Endothelial cell of umbilical vein (primary cell): ENCODE data around the gene IL34. TPM values are rescaled to one million over a fixed set of nuclear protein-coding genes. Genes with fewer than 3 reads are reported as not detected.

Experiments used
- BruUV-seq: library from RNA; stranded (reverse); fragments of 400-500 nt; replicated peaks from 2 replicates; lab custom pipeline; 2021; lab: Mats Ljungman, UMichigan
- CTCF ChIA-PET: fragments of 300-600, 350-600 bp; sonication (Branson Sonifier 250); formaldehyde crosslinking; loops from one replicate; lab custom pipeline; 2021; ENCODE audit warnings: antibody characterized with exemption, inconsistent platforms; lab: Charles Lee
- POLR2A ChIA-PET: fragments of 300-600, 350-600 bp; sonication (Branson Sonifier 250); formaldehyde crosslinking; loops from one replicate; lab custom pipeline; 2021; ENCODE audit warnings: antibody characterized with exemption, inconsistent platforms; lab: Charles Lee
- DNase-seq: peaks from one replicate; pipeline ENCODE4 v3.0.0-alpha.2; 2011; ENCODE audit warnings: low read depth, low spot score
- FAIRE-seq: peaks from 2 replicates; lab custom pipeline; 2011; peaks lifted over from hg19 to GRCh38; lab: Jason Lieb, UNC
- H2AFZ ChIP-seq: 2 replicates; pipeline ENCODE4 v1.6.0; 2012; ENCODE audit warnings: low read depth, low read length, control low read depth, inconsistent platforms
- H3K27ac ChIP-seq: 2 replicates; pipeline ENCODE4 v1.5.1; 2011; ENCODE audit warnings: low read depth, mild to moderate bottlenecking, control low read depth, low read length, moderate library complexity; ENCODE audit not compliant: insufficient read depth
- H3K27me3 ChIP-seq, 2 experiments: 2 replicates each; pipeline versions ENCODE4 v1.6.0 to v1.6.1; 2011; ENCODE audit warnings: low read length in 2 of 2, mixed read lengths in 1 of 2; ENCODE audit not compliant: control insufficient read depth in 2 of 2, insufficient read depth in 2 of 2
- H3K36me3 ChIP-seq, 2 experiments: 2 replicates in 1 of 2; 3 replicates in 1 of 2; pipeline ENCODE4 v1.5.1; 2011; ENCODE audit warnings: low read length in 2 of 2, mild to moderate bottlenecking in 1 of 2, moderate library complexity in 1 of 2; ENCODE audit not compliant: control insufficient read depth in 2 of 2, insufficient read depth in 2 of 2; ENCODE audit errors: extremely low read depth in 1 of 2
- H3K4me1 ChIP-seq: 3 replicates; pipeline ENCODE4 v1.5.1; 2011; ENCODE audit warnings: mild to moderate bottlenecking, low read length; ENCODE audit not compliant: control insufficient read depth, insufficient read depth; ENCODE audit errors: extremely low read depth
- H3K4me2 ChIP-seq: 2 replicates; pipeline ENCODE4 v1.6.1; 2011; ENCODE audit warnings: low read length, control low read depth, mixed read lengths; ENCODE audit not compliant: insufficient read depth
- H3K4me3 ChIP-seq, 3 experiments: fragments of 200-600 bp in 1 of 3; sonication (generic), shearing (Covaris generic) in 1 of 3; replicated peaks in 1 of 3; 2 replicates each; pipeline ENCODE4 v1.5.1; 2011 to 2016; ENCODE audit warnings: control low read depth in 3 of 3, low read length in 3 of 3, mild to moderate bottlenecking in 2 of 3, inconsistent platforms in 1 of 3, low read depth in 1 of 3, moderate library complexity in 1 of 3; ENCODE audit not compliant: insufficient read depth in 1 of 3
- H3K79me2 ChIP-seq: 2 replicates; pipeline ENCODE4 v1.6.0; 2012; ENCODE audit warnings: low read length, inconsistent platforms; ENCODE audit not compliant: control insufficient read depth, insufficient read depth
- H3K9ac ChIP-seq: replicated peaks from 2 replicates; pipeline ENCODE3; 2011; ENCODE audit warnings: low read length, control low read depth; ENCODE audit not compliant: insufficient read depth; ENCODE audit errors: extremely low read depth
- H3K9me1 ChIP-seq: replicated peaks from 3 replicates; pipeline ENCODE4 v1.6.0; 2011; ENCODE audit warnings: mild to moderate bottlenecking, low read length; ENCODE audit not compliant: control insufficient read depth, insufficient read depth; ENCODE audit errors: extremely low read depth
- H3K9me3 ChIP-seq: replicated peaks from 2 replicates; pipeline ENCODE4 v1.5.1; 2012; ENCODE audit warnings: low read length, inconsistent platforms; ENCODE audit not compliant: control insufficient read depth, insufficient read depth
- H4K20me1 ChIP-seq: replicated peaks from 2 replicates; pipeline ENCODE3; 2011; ENCODE audit warnings: mild to moderate bottlenecking, low read length; ENCODE audit not compliant: control insufficient read depth, insufficient read depth; ENCODE audit errors: extremely low read depth
- EZH2 ChIP-seq: IDR thresholded peaks from 2 replicates; pipeline ENCODE4 v1.6.1; 2012; ENCODE audit warnings: borderline replicate concordance, low read depth, mild to moderate bottlenecking, moderate library complexity, low read length, inconsistent platforms; ENCODE audit not compliant: severe bottlenecking
- FOS ChIP-seq: IDR thresholded peaks from 2 replicates; pipeline ENCODE4 v1.6.1; 2011; ENCODE audit warnings: mild to moderate bottlenecking, low read length, moderate library complexity, borderline replicate concordance; ENCODE audit not compliant: insufficient read depth
- GATA2 ChIP-seq: IDR thresholded peaks from 2 replicates; pipeline ENCODE4 v1.7.0; 2011; ENCODE audit warnings: low read depth, mild to moderate bottlenecking, moderate library complexity, mixed read lengths, low read length; ENCODE audit not compliant: insufficient read length, insufficient read depth
- JUN ChIP-seq: IDR thresholded peaks from 2 replicates; pipeline ENCODE4 v1.6.1; 2011; ENCODE audit warnings: borderline replicate concordance, low read depth; ENCODE audit not compliant: insufficient read length, insufficient read depth
- MAX ChIP-seq: IDR thresholded peaks from 2 replicates; pipeline ENCODE4 v1.6.1; 2011; ENCODE audit not compliant: insufficient read depth, insufficient read length
- MYC ChIP-seq: IDR thresholded peaks from one replicate; pipeline ENCODE4 v1.6.1; 2011; ENCODE audit warnings: mild to moderate bottlenecking, low read depth, low read length
- POLR2A ChIP-seq: IDR thresholded peaks from 2 replicates; pipeline ENCODE4 v1.6.1; 2012; ENCODE audit warnings: low read depth, mild to moderate bottlenecking, control low read depth, low read length
- POLR2AphosphoS5 ChIP-seq: IDR thresholded peaks from 2 replicates; pipeline ENCODE4 v1.6.1; 2012; ENCODE audit warnings: low read depth, mild to moderate bottlenecking, control low read depth, low read length, moderate library complexity; ENCODE audit not compliant: insufficient read depth
- dilution Hi-C: fragments of 300-500 bp; cut with MboI; formaldehyde crosslinking; loops from one replicate; pipeline ENCODE4 v1.15.0; 2019; ENCODE audit warnings: low sequenced_read_pairs; ENCODE audit not compliant: extremely low pct_ligation_motif_present
- intact Hi-C: fragments of 100-400 bp; cut with micrococcal nuclease; formaldehyde crosslinking; loops from one replicate; pipeline ENCODE4 v1.10.0; 2022
- polyA plus RNA-seq, 4 experiments: library from polyadenylated mRNA; depleted of rRNA in 3 of 4; stranded (reverse) in 3 of 4; unstranded in 1 of 4; fragments of >200 nt; gene quantifications; 2 replicates each; pipeline versions ENCODE4 v1.2.1 to v1.2.3, GENCODE V29; 2011 to 2012; ENCODE audit warnings: missing spikeins in 1 of 4
- total RNA-seq: library from RNA; stranded (reverse); gene quantifications from 2 replicates; pipeline ENCODE4 v1.2.3, GENCODE V29; 2021
- TF ChIP-seq, protein P1 (sequence below), 2 donors: IDR thresholded peaks; 1 replicate in 1 of 2; 2 replicates in 1 of 2; pipeline ENCODE4 v1.5.1; 2011; ENCODE audit warnings: low read length in 2 of 2, mild to moderate bottlenecking in 2 of 2, moderate library complexity in 2 of 2, control low read depth in 1 of 2, inconsistent platforms in 1 of 2, low read depth in 1 of 2; ENCODE audit not compliant: insufficient read depth in 1 of 2; ENCODE audit errors: extremely low read depth in 1 of 2

IL34 gene
- total and polyA plus RNA-seq, 2 donors (not counting 3 experiments of a cell fraction or from before 2014, with no cell fraction given), result 0.88 to 0.97 TPM

DNA sequence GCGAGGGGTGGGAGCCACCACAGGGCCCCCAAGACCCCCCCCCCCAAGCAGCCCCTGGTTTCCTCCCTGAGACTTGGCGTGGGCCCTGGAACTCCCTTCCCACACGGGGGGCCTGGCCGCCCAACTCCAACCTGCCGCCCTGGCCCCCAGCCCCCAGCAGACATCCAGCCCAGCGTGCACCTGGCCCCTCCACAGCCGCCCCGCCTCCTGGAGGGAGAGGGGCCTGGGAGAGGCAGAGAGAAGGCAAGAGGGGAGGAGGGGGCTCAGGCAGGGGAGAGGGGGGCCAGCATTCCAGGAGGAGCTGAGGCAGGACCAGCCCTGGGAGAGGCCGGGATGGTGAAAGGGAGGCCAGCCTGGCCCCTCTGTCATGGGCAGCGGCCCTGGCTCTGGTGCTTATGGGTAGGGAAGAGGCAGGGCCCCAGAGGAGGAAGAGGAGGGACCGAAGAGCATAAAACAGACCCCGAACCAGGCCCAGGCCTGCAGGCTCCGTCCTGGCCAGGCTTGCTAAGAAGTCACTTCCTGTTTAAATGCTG lies 16.7 kb downstream of the IL34 start:
- CTCF ChIA-PET, result interaction anchor here (1.7 kb wide), 1 partner anchor 9 kb away, joined by 6 read pairs; no protein-coding TSS in a partner anchor
- H3K9me3 ChIP-seq, result no peaks in the 10 kb centered on the region
- DNase-seq (no peak), FAIRE-seq (no peak)
- no peak overlapping the region for H3K4me3 ChIP-seq
- peaks cover 4 to 22% of the 10 kb centered on the region in 2 experiments for H3K36me3 ChIP-seq
- no peaks in the 10 kb centered on the region for H4K20me1 ChIP-seq
- no peaks in the 10 kb centered on the region for H3K79me2 ChIP-seq
- H2AFZ ChIP-seq, result no peak overlapping the region
- H3K27ac ChIP-seq, result no peak overlapping the region
- intact Hi-C loops, result no loop called here
- no peak overlapping the region for H3K4me2 ChIP-seq
- H3K4me1 ChIP-seq, result peaks cover 3% of the 10 kb centered on the region
- no peak overlapping the region for H3K9ac ChIP-seq
- no peaks in the 10 kb centered on the region for H3K27me3 ChIP-seq
- no peaks in the 10 kb centered on the region for H3K9me1 ChIP-seq
- dilution Hi-C loops, result loop anchor here (25.0 kb wide), 1 partner anchor 126 kb away; no protein-coding TSS in a partner anchor
- POLR2A ChIA-PET, result no interaction called here
- BruUV-seq, result no TSS peak
- no peak for TF ChIP-seq MYC
- TF ChIP-seq FOS, result no peak
- TF ChIP-seq EZH2, result no peak
- TF ChIP-seq, protein P1, sequence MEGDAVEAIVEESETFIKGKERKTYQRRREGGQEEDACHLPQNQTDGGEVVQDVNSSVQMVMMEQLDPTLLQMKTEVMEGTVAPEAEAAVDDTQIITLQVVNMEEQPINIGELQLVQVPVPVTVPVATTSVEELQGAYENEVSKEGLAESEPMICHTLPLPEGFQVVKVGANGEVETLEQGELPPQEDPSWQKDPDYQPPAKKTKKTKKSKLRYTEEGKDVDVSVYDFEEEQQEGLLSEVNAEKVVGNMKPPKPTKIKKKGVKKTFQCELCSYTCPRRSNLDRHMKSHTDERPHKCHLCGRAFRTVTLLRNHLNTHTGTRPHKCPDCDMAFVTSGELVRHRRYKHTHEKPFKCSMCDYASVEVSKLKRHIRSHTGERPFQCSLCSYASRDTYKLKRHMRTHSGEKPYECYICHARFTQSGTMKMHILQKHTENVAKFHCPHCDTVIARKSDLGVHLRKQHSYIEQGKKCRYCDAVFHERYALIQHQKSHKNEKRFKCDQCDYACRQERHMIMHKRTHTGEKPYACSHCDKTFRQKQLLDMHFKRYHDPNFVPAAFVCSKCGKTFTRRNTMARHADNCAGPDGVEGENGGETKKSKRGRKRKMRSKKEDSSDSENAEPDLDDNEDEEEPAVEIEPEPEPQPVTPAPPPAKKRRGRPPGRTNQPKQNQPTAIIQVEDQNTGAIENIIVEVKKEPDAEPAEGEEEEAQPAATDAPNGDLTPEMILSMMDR (IDR thresholded peaks at IDR 0.05; ENCODE audit: extremely low read depth in 1 of 2, insufficient read depth in 1 of 2, low read depth in 1 of 2, low read length in 2 of 2), result no peak
- TF ChIP-seq MAX, result no peak
- no peak for TF ChIP-seq POLR2A
- no peak for TF ChIP-seq JUN
- TF ChIP-seq POLR2AphosphoS5, result no peak
- TF ChIP-seq GATA2, result no peak
